ENCODE measurements around the gene SLC10A7.

Gene SLC10A7

DNA sequence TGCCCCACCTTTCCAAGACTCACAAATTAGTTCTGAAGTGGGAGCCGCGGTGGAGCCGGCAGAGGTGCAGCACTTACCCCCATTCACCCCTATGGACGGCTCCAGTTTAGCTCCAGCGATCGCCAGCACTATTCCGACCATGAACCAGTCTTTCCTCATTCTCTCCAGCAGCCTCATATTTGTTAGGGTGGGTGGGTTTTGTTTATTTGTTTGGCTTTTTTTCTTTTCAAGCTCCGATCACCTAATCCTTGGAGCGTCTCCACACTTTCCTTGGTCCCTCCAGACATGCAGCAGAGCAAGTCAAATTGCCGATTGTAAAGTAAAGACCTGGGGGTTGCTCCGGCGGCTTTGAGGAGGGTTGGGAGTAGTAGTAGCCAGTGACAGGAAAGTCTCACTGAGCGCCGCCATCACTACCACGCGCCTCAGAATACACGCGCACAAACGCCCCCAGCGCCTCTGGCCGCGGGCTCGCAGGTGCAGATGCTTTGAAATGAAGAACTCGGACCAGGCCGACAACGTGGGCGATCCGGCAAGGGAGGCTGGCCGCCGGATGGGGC, at the start of gene SLC10A7:
SLC10A7 (minus strand) TSS at position 400 of the 557 bp plus-strand sequence; CDS start at position 177, 223 bp downstream.
- no peak for DNase-seq (ENCODE audit: low read depth)

DNA sequence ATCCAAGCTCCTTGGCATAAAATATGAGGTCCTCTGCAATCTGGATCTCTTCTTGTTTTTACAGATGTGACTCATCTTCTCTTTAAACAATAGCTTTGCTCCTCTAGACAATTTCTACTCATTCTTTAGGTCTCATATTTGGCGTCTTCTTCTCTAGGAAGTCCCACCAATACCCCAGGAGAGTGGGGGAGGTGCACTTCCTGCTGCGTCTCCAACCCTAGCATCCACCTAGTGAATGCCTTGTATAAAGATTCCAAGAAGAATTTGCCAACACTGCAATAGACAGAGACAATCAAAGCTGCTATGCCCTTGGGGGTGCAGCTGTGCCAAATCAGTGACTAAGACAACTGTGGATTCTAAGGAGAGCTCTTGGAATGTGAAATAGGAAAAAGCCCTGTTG, 45.7 kb upstream of the SLC10A7 start:
- no peak for DNase-seq (ENCODE audit: low read depth)

- no peak for DNase-seq (ENCODE audit: low read depth)
Observed at GRCh38 chr4:146564492-146564891, 42.8 kb upstream of the SLC10A7 start.

DNA sequence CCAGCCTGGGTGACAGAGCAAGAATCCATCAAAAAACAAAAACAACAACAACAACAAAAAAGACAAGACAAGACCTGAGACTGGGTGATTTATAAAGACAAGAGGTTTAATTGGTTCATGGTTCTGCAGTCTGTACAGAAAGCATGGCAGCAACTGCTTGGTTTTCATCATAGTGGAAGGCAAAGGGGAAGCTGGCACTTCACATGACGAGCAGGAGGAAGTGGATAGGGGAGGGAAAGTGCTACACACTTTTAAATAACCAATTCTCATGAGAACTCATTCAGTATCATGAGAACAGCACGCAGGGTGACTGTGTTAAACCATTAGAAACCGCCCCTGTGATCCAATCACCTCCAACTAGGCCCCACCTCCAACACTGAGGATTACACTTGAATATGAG, 28.4 kb upstream of the SLC10A7 start:
- DNase-seq (ENCODE audit: low read depth): no peak

DNA sequence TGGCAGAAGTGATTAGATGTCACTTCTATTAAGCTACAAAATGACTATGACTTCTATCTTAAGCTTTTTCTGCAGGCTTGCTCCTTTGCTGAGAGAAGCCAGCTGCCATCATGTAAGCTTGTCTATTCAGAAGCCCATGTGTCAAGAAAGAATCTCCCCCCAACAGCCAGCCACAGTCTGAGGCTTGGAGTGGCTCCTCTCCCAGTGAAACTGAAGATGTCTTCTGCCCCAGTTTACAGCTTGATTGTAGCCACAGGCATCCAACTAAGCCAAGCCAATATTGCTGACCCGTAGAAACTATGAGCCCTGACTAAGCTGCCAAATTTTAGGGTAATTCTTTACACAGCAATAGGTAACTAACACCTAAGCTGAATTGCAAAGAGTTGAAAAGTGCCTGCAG, 26.7 kb upstream of the SLC10A7 start:
- DNase-seq (ENCODE audit: low read depth): no peak

- DNase-seq (ENCODE audit: low read depth): no peak
Observed at GRCh38 chr4:146545102-146545501, 23.4 kb upstream of the SLC10A7 start.

DNA sequence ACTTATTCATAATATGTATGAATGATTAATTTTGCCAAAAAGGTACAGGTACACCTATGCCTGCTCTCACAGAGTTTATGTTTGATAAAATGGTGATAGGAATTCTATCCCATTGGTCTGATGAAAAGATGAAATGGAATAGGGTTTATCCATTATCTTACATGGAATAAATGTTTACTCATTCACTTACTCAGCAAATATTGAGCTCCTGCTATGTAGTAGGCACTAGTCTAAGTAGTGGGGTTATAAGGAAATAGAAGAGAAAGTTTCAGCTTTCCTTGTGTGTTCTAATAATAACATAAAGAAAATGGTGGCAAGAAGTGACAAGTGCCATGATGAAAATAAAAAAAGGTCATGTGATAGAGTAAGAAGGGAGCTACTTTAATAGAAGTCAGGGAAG, 12.4 kb upstream of the SLC10A7 start:
- DNase-seq (ENCODE audit: low read depth): no peak

- no peak for DNase-seq (ENCODE audit: low read depth)
Observed at GRCh38 chr4:146525754-146526153, 4.0 kb upstream of the SLC10A7 start.

DNA sequence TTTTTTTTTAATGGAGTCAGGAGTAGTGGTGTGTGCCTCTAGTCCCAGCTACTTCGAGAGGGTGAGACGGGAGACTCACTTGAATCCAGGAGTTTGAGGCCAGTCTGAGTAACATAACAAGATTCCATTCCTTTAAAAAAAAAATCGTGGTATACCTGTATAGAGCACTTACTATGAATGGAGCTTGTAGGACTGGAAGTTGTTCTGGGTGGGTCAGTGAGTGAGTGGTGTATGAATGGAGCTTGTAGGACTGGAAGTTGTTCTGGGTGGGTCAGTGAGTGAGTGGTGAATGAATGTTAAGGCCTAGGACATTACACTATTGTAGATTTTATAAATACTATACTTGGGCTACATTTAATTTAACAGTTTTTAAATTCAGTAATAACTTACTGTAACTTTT, 2.9 kb upstream of the SLC10A7 start:
- no peak for DNase-seq (ENCODE audit: low read depth)

DNA sequence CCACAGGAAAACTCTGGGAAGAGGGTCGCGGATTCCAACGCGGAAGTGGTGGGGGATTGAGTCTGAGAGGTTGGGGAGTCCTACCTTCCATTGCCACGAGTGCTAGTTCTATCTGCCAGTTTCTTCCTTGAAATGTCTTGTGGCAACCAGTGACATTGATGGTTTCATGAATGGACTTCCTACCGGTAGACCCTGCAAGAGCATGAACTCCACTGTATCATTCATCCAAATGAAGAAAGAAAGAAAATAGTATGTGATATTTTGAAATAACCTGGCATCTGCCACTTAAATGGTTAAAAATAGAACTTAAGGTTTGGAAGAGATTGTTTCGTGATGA, 1.1 kb upstream of the SLC10A7 start:
- DNase-seq (ENCODE audit: low read depth): no peak

- DNase-seq (ENCODE audit: low read depth): peak; percentile 72
Observed at GRCh38 chr4:146522098-146522868, 543 bp upstream of the SLC10A7 start.

DNA sequence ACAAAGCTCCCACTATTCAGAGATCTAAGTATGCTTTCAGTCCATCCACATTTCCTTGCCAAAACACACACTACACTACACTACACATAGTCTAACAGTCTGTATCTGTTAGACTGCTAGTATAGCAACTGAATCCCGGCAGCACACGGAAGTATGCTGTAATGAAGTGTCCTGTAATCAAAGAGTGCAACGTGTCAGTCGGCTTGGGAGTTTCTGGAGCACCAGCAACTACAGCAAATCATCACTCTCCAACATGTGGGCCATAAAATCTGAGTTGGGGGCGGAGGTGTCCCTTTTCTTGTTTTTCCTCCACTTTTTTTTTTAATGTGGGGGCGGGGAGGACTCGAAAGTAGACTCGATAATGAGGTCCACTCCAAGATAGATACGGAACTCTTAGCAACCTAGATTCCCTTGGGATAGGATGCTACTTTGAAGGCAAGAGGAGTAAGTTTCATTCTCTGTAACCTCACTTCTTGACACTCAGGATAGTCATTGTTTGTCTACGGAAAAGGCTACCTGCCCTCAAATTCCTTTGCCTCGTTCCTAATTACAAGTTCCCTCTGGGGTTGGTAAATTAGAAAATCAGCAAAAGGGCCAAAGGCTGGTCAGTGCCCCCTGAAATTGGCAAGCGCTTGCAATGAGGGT, 722 bp downstream of the SLC10A7 start:
- DNase-seq (ENCODE audit: low read depth): no peak

DNA sequence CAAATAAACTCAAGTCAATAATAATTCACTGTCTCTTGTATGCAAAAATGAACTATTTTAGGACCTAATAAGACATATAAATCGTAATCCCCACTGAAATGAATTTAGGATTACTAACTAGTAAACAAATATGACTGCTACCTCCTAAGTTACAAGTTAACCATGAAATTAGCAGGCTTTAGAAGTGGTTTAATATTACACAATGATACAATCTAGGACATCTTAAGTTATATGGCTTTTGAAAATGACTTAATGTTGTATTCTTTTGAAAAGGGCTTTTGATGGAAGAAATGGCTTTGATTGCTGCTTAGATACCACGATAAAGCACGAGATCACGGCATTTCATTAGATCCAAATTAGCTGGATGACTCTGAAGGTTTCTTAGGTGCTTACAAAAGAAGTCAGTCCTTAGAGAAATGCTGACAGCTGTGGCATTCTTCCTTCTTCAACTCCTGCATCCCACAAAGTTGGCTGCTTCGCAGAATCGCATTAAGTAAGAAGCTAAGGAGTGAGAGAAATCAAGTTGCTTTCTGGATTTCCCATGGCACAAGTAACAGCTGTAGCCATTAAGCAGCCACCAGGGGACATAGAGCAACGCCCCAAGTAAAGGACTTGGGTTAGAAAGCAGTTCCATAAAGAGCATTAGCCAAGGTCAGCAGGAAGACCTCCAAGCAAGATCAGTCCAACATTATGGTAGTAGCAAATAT, 6.9 kb downstream of the SLC10A7 start:
- no peak for DNase-seq (ENCODE audit: low read depth)

GRCh38 chr4:146513548-146513947, 8.2 kb downstream of the SLC10A7 start:
- DNase-seq (ENCODE audit: low read depth): no peak

GRCh38 chr4:146511381-146511780, 10.4 kb downstream of the SLC10A7 start:
- no peak for DNase-seq (ENCODE audit: low read depth)

GRCh38 chr4:146510942-146511341, 10.8 kb downstream of the SLC10A7 start:
- no peak for DNase-seq (ENCODE audit: low read depth)

DNA sequence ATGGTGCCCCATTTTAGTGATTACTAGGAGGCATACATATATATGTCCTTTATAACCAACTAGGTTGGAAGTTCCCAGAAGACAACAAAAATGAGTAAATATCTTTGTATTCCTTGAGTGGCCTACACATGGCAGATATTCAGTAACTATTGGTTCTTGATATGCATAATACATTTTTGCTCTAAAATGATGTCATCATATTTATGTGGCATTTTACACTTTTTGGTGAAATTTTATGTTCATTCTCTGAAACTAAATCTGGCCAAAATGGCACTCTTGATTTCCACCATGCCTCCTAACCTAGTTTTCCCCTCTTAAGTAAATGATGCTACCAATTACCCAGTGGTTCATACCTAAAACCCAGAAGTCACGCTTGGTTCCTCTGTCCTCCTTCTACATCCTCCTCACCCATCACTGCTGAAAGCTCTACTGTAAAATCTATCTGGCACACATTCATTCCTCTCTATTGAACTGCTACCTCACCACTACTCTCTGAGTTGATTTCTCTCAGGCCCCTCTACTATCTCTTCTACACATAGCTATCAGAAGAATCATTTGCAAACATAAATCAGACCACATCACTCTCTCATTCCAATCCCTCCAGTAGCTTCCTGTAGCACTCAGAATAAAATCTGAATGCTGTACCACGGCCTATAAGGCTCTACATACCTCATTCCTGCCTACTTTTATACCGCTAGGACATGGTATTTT, 13.4 kb downstream of the SLC10A7 start:
- no peak for DNase-seq (ENCODE audit: low read depth)

DNA sequence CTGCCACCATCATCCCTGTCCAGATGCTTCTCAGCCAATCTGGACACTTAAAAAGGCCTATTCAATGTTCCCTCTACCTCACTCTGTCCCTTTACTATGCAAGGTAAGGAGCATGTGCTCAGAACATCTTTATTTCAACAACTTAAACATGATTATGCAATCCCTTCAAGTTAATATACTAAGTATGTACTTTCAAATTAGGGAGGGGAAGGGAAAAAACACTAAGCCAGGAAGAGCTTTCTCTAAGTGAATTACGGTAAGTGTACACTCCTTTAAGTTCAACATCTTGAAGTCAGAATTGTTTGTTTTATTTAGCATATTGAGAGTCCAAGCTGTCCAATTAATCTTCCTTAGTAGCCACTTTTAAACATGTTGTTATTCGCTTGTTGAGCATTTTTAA, 14.1 kb downstream of the SLC10A7 start:
- no peak for DNase-seq (ENCODE audit: low read depth)

DNA sequence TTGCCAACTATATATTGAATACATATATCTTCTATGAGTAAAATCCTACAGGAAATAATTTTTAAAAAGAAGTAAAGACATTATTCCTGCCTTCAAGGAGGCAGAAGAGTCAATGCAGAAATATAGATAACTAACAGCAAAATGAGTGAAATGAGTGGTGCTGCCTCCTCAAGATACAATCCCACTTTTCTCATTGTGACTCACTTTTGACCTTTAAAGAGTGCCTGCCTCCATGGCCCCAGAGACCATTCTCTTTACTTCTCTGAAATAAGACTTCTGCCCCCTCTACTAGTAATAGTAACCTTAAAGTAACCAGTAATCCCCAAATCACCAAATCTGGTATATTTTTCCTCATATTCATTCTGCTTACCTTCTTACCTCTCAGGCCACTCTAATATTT, 15.5 kb downstream of the SLC10A7 start:
- DNase-seq (ENCODE audit: low read depth): no peak

DNA sequence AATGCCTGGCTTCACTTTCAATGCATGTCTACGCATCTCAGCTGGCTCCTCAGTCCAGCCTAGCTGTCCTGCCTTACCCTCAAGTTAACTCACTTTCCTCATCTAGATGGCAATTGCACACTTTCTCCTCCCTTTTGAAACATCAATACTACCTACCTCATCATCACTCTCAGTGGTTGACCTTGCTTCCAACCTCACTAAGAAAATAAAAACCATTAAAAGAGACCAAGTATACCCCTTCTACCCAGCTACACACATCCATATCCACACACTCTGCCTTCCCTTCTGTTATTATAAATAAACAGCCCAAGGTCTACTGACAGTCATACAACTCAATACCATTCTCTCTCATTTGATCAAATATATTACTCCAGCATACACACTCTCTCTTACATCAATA, 21.5 kb downstream of the SLC10A7 start:
- DNase-seq (ENCODE audit: low read depth): no peak

GRCh38 chr4:146498291-146498690, 23.4 kb downstream of the SLC10A7 start:
- no peak for DNase-seq (ENCODE audit: low read depth)

DNA sequence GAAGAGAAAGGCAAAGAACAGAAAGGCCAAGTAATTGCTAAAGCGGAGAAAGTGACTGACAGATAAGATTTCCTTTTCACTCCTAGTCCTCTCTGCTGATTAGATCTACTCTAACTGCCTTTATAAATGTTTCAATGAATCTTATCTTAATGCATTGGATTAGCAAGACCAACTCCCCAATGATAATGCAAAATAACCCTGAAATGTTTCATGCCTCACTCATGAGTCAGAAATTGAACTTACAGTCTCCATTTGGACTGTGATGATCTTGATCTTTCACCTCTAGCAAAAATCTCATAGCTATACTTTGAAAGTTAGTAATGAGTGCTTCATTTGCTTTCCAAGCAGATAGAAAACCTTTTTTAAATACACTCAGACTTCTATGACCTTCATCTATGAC, 26.5 kb downstream of the SLC10A7 start:
- no peak for DNase-seq (ENCODE audit: low read depth)

Data from stimulated activated CD8-positive, alpha-beta memory T cell treated with anti-CD3 and anti-CD28 coated beads, Interleukin-7, amount 100 ng/mL, for 24 hours (primary cell).